HG02678 (cell line): ENCODE results near the gene ATP6V0A1.
"Not testable (repeated sequence)": the region's sequence is repeated elsewhere in the genome, so short reads cannot be mapped to it uniquely, and the experiment has no call there.

Experiments
- ATAC-seq: cut with Tn5 transposase; IDR thresholded peaks from one replicate; pipeline ENCODE4 v1.9.1; 2021; ENCODE audit warnings: mild to moderate bottlenecking, moderate library complexity; ENCODE audit not compliant: unreplicated experiment

The ATP6V0A1 gene

DNA sequence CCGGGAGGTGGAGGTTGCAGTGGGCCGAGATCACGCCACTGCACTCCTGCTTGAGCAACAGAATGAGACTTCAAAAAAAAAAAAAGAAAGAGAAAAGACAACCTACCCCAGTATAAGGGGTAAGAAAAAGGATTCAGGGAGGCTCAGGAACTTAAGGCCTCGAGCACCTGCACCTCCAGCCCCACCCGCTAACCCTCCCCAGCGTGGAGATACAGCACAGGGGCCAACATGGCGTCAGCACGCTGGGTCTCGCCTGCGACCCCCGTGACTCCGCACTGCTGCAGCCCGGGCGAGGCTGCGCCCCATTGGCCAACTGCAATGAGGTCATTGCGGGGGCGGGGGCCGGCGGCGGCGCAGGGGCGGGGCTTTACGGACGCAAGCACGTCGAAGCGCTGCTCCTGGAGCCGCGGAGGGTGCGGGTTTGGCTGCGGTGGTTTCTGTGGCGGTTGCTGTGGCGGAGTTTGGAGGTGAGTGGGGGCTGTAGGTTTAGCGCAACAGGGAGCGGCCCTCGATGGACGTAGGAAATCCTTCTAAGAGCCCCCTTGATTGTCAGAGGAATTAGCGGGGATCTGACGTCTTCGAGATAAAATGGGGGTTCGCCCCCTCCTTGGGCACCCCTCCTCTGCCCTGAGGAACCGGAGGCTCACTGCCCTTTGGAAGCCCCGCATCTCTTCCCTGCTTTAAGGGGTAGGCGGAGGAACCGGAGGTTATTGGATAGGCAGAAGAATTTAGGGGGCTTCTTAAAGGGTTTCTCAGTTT lies at the start of gene ATP6V0A1:
TSS of gene ATP6V0A1 (plus strand) at position 382 of the 759 bp plus-strand sequence. CDS start 2,017 bp downstream, outside the sequence.
- ATAC-seq: peak; percentile 79

DNA sequence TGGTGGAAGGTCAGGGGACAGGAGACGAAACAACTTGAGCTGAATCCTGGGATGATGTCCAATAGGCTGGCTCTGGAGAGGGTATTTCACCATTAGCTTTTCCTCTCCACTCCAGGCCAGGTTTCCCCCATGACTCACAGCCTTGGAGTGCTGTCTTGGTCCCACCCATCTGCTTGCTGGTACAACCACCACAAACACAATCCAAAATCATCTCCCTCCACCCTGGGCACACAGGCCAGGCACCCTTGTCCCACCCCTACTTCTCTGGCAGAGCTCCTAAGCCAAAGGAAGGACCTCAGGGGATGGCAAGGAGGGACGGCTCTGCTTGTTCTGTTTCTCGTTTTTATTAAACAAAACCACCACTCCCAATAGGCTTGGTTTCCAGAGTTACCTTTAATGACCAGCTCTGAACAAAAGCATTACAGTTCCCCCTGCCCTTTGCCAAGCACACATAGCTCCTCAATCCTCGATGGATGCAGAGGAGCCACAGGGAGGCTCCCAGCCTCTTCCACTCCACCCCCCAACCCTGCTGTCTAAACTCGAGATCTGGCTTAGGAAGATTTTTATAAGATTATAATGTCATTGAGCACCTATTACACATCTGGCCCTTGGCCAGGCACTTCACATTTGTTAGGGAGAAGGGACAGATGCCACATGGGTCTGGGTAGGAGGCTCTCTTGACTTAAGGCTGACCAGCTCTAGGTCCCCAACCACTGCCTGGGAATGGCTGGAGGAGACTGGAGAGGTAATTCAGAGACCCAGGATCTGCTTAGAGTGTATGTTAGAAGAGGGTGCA lies 49.0 kb upstream of the ATP6V0A1 start:
- ATAC-seq: no peak

DNA sequence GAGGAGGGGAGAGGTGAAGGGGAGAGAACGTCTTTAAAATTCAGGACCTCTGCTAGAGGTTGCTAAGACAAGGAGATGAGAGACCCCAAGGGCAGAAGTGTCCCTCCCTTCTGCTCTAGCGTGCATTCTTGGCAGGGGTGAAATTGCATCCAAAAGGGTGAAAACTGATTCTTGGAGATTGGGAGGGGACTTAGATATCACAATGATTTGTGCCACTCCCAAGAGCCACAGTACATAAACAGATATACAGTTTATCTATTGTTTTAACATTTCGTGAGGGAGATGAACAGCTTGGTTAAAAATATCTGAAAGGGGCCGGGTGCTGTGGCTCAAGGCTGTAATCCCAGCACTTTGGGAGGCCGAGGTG lies 48.4 kb upstream of the ATP6V0A1 start:
- no peak for ATAC-seq

DNA sequence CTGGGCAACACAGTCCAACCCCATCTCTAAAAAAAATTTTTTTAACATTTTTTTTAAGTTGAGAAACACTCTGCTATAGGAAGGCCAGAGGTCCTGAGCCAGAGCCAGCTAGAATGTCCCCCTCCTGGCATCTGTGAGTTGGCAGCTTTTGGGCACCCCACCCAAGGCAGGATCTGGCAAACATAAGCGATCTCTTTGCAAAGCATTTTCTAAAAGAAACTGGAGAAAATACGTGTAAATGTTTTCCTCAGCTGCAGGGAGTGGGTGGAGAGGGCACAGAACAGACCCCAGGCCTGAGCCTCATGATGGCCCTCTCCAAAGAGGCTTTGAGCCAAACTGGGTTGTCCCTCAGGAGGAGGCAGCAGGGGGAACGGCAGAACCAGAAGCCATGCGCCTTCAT lies 47.3 kb upstream of the ATP6V0A1 start:
- no peak for ATAC-seq

DNA sequence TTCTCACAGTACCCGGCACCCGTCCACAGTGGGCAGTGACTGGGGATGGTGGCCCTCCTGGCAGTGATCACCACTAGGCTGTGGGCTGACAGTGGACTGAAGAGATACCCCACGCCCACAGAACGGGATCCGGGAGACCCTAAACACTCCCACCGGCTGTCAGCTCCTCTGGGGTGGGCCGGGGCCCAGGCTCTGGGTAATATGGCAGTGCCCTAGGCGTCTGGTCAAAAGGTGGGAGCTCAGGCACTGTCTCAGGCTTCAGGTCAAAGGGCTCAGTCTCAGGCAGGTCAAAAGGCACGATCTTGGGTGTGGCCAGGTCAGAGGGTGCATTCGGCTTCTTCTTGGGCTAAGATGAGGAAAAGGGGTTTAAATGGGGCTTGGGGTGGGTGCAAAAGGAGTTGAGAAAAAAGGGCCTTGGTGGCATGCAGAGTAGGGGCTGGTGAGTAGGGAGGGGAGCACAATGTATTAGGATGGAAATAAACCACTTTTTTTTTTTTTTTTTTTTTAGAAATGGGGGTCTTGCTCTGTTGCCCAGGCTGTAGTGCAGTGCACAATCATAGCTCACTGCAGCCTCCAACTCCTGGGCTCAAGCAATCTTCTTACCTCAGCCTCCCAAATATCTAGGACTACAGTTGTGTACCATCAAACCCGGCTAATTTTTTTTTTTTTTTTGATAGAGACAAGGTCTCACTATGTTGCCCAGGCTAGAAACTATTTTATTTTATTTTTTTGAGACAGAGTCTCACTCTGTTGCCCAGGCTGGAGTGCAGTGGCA lies 46.6 kb upstream of the ATP6V0A1 start:
- no peak for ATAC-seq

DNA sequence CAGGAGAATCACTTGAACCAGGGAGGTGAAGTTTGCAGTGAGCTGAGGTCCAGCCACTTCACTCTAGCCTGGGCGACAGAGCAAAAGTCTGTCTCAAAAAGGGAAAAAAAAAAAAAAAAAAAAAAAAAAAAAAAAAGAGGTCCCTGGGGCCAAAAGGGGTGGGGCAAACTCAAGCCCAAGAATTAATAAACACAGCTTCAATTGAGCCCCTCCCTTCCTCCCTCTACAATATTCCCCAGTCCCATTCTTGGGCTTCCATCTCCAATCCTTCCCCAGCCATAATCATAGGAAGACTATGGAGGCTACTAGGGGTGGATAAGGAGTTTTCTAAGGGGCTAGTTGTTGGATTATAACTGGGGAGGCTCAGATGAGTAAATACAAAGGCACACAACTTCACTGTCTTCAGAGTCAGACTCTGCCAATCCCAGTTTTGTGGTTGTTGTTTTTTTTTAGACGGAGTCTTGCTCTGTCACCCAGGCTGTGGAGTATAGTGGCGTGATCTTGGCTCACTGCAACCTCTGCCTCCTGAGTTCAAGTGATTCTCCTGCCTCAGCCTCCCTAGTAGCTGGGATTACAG lies 45.1 kb upstream of the ATP6V0A1 start:
- no peak for ATAC-seq

DNA sequence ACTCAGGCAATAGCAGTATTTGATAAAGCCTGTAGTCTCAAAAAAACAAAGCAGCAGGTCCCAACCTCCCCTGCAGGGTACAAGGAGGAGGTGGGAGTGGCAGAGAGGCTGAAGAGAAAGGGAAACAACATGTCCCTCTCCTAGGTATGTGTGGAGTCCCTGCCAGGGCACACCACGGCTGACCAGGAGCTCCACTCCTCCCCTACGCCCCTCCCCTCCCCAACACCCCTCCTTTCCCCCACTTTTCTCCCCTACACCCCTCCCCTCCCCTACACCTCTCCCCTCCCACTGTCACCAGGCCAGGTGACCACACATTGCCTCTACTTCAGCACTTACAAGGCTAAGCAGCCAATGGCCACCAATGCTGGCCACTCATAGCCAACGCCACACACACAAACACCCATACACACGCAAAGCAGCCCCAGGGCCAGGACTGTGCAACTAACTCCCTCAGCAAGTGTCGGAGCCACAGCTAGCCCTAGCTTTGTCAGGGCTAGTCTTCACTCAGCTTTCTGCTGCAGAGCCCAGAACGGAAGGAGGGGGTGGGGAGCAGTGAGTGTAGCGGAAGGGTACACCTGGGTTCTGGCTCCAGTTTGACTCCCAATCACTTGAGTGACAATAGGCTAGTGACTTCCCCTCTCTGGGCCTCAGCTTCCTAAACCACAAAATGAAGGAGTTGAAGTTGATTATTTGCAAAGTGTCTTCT lies 43.8 kb upstream of the ATP6V0A1 start:
- no peak for ATAC-seq

DNA sequence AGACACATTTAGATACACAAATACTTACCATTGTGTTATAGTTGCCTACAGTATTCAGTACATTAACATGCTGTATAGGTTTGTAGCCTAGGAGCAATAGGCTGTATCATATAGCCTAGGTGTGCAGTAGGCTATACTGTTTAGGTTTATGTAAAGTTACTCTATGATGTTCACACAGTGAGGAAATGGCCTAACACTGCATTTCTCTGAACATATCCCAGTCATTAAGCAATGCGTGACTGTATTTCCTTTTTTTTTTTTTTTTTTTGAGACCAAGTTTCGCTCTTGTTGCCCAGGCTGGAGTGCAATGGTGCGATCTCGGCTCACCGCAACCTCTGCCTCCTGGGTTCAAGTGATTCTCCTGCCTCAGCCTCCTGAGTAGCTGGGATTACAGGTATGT lies 40.7 kb upstream of the ATP6V0A1 start:
- ATAC-seq: not testable (repeated sequence)

DNA sequence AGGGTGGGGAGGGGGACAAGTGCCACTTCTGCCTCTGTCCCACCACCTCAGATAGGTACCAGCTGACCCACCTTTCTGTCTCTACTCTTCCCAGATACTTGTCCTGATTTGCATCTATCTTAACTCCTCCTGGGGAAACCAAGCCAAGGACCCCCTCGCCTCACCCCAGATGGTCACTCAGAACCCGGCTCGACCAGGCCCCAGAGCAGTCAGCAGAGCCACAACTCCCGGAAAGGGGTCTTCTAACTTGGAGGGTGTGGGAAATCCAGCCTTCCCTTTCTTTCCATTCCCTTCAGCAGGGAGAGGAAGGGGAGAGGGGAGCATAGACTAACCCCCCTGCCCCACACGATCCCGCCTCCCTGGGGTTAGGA lies 37.6 kb upstream of the ATP6V0A1 start:
- ATAC-seq: no peak

DNA sequence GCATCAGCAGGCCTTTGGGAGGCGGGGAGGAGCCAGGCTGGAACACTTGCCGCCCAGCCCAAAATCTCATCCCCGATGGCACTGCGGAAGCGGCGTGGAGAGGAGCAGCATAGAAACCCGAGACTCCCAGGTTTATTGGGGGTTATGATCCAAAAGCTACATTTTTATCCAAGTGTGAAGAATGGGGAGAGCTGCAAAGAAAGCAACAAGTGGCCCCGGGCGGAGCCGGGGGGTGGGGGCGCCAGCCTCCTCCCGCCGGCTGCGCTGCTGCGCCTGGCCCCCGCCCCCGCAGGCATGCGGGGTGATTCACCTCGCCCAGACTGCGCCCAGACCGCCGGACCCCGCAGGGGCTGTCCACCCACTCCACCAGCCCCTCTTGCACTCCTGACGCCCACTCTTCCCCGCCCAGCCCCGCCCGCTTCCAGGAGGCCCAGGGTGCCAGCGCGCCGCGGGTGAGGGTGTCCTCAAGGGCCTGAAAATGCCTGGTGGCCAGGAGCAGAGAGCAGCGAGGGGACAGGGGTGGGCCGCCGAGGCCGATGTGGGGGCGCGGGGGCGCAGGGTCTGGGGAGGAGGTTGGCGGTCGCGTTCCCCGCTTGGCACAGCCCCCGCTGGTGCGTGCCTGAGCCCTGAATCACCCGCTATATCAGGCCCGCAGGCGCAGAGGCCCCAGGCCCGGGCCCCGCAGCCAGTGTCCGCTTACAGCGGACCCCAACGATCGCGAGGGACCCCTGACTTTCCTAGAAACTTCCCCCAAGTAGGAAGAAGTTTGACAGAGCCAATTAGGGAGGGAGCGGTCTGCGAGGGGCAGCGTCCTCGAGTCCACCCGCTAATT lies 37.0 kb upstream of the ATP6V0A1 start:
- ATAC-seq: no peak

DNA sequence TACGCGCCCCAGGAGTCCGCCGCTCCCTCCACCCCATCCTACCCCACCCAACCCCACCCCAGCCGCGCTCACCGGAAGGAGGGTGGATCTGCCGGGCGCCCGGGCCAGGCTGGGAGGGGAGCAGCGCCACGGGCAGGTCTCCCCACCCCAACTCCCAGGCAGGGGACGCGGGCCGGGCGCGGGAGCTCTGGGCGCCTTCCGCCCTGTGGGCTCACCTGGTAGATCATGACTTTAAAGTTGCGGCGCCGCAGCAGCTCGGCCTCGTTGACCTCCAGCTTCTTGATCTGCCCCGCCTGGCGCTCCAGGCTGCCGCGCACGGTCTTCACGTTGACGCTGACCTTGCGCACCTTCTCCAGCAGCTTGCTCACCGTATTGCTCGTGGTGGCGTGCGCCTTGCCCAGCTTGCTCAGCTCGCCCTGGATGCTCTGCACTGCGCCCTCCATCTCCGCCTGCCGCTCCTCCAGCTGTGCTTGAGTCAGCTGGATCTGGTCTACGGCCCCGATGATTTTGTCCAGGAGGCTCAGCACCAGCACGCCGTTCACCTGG lies 36.2 kb upstream of the ATP6V0A1 start:
- no peak for ATAC-seq

DNA sequence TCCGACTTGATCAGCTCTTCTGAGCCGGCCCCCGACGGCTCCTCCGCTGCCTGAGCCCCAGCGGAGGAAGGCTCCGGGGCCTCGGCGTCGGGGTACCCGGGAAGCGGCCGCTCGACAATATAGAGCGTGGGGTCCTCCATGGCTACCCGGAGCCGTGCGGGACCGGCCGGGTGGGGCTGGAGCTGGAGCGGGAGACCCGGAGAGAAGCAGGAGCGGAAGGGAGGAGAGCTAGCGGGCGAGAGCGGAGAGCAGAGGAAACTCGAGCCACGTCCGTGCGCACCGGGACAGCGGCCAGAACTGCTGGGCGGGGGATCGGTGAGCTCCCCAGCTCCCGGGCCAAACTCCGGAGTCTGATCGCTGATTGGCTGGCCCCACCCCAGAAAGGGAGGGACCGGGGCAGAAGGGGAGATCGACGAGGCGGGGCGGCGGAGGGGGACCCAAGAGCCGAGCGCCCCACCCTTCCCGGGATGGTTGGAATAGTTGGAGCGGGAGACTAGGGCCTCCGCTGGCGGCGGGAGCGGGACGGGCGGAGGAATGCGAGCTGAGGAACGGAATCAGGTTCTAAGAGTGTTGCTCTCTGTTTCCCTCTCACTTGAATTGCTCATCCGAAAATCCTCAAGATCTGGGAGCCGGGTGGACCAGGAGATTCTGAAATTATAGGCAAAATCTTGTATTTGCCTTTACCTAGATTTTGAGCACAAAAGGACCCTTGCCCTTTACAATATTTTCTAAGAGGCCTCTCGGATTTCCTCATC lies 35.5 kb upstream of the ATP6V0A1 start, which contains the start of gene CAVIN1:
TSS of gene CAVIN1 (minus strand) at position 299 of the 755 bp plus-strand sequence. CDS start at position 140, 159 bp downstream.
- no peak for ATAC-seq

DNA sequence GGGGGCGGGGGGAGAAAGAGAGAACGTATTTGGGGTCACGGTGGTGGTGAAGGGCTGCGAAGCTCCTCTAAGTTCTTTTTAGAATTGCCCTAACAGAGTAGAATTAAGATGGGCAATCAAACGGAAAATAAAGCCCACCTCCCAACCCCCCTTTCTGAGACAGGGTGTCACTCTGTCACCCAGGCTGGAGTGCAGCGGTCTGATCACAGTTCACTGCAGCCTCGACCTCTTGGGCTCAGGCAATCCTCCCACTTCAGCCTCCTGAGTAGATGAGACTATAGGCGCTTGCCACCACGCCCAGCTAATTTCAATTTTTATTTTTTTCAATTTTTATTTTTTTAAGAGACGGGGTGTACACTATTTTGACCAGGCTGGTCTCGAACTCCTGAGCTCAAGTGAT lies 34.9 kb upstream of the ATP6V0A1 start:
- ATAC-seq: no peak

DNA sequence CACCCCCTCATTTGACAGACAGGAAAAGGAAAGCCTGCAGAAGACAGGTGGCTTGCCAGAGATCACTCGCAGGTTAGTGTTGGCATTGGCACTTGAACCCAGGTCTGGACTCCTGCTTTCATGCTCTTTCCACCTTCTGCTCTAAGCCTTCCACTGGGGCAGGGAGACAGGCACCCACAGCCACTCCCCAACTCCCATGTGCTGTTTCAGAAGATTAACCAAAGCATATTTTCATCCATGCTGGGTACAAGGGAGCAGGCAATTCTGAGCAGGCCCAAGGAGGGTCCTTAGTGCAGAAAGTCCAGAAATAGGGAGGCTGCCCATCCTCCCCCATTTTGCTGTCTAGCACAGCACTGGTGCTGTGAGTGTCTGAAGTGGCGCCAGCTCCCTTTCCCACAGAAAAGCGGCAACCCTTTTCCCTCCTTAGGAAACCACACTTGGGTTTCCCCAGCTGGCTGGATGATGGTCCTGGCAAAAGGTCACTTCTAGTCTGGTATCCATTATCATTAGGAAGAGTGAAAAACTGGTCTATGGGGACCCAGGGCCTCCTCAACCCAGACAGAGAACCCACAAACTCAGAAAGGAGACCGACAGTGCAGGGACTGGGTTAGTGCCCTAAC lies 33.6 kb upstream of the ATP6V0A1 start:
- no peak for ATAC-seq

DNA sequence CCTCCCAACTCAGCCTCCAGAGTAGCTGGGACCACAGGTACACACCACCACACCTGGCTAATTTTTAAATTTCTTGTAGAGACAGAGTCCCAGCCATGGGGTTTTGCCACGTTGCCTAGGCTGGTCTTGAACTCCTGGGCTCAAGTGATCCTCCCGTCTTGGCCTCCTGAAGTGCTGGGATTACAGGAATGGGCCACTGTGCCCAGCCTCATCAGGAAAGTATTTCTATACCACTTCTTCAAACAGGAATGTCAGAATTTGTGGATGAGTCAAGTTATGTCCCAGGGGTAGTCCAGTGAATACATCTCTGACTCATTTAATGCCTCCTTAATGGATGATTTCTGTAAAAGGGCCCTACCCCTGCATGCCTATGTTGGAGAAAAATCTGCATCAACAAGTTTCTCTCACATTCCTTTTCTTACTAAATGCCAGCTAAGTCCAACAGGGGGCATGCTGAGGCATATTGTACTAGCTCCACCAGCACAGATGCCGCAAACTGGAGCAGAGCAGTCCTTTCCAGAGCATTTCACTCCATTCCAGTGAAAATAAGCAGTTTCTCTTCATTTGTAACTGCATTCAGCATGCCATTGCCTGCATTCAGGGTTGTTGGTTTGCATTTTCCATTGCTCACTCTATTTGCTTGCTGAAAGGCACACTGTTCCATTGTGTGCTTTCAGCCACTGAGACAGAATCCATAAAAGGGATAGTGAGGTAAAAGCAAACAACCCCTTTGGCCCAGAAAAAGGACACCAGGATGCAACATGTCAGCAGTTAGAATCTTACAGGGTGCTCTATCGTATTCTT lies 30.3 kb upstream of the ATP6V0A1 start:
- ATAC-seq: no peak

DNA sequence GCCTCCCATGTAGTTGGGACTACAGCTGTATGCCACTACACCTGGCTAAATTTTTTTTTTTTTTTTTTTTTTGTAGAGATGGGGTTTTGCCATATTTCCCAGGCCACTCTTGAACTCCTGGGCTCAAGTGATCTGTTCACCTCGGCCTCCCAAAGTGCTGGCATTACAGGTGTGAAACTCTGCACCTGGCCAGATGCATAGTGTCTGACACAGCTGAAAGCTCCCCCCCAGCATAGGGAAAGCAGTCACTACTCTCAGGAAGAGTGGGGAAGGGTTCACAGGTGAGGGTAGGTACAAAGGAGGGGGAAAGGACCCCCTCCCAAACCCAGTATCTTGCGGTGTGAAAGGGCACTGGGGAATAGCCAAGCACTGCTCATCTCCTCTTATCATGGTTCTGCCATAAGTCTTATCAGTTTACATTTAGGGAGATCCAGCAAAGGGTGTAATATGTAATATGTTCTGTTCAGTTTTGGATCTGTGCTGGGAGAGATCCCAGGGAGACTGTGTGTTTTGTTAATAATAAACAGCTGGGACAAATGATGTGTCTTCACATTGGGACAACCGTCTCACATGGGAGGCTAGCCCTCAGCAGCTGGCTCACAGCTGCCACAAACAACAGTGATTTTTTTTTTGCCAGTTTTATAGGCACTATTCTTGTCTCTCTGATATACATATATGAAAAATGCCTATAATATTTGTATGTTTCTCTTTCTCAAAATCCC lies 28.8 kb upstream of the ATP6V0A1 start:
- no peak for ATAC-seq

DNA sequence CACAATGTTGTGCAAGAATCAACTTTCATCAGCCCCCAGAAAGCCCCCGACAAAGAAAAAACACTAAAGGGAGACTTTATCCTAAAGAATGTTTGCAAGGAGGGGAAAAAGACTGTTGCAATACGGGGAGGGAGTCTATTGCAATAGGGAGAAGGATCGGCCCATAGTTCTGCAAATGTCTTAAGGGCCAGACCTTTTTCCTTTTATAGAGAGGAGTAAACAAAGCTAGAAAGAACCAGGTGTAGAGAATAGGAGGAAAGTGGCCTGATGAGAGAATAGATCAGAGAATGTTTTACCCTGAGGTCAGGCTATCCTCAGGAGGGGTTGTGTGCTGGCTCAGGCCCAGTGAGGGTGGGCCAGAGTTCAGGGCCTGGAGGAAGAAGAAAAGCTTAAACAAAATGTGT lies 26.9 kb upstream of the ATP6V0A1 start:
- no peak for ATAC-seq
